ENCODE measurements around the gene ACP3.

ACP3 gene

DNA sequence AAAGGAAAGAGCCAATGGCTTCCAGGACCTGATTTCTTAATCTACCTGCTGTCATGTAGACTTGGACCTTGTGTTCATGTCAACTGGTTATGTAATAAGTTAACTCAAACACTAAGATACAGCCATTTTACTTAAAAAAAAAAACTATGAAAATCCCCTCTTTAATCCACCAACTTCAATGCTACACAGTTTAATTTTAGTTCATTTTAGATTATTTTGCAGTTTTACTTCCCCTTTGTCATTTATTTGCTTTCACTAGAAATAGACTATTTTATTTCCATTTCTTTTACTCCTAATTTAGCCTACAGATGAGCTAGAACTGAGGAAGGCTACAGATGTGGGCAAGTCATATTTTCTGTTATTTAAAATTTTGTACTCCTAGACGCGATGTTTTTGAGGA is 89.4 kb downstream of the ACP3 start:
- no peak for DNase-seq (ENCODE audit: low spot score)

DNA sequence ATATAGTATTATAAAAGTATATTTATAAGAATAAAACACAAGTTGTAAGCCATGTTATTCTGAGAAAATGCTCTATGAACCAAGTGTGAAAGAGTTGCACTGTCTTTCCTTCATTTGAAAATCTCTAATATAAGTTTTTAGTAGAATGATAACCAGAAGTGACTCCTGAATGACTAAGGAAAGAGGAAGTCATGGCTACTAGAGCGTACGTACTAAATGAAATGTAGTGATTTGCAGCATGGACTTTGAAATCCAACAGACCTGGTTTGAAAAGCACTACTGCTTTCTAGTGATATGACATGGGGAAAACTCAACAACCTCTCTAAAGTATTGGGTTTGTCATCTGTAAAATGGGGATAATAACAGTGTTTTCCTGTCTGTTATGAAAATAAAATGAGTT is 89.8 kb downstream of the ACP3 start:
- no peak for DNase-seq (ENCODE audit: low spot score)
